H9 (cell line): ENCODE results near the gene IGFLR1. TPM values are rescaled to one million over a fixed set of nuclear protein-coding genes. Genes with fewer than 3 reads are reported as not detected.
A peak's percentile ranks its signal among the peaks of the same experiment; 100 is the strongest.

Experiments
- DNase-seq: peaks from one replicate; pipeline ENCODE4 v3.0.0-alpha.2; 2017
- H2AFZ ChIP-seq: one replicate; pipeline ENCODE4 v1.6.1; 2013; ENCODE audit warnings: mild to moderate bottlenecking, low read length, control low read depth, moderate library complexity
- H2AK5ac ChIP-seq: 2 replicates; pipeline ENCODE4 v1.6.1; 2013; ENCODE audit warnings: low read length, control low read depth, mixed read lengths; ENCODE audit not compliant: insufficient read length
- H2BK120ac ChIP-seq: one replicate; pipeline ENCODE4 v1.6.1; 2013; ENCODE audit warnings: low read depth, mild to moderate bottlenecking, low read length, control low read depth, inconsistent platforms; ENCODE audit not compliant: poor library complexity, severe bottlenecking
- H2BK12ac ChIP-seq: 2 replicates; pipeline ENCODE4 v1.6.1; 2013; ENCODE audit warnings: low read length, control low read depth, mixed read lengths, low read depth; ENCODE audit not compliant: insufficient read length
- H2BK15ac ChIP-seq: 2 replicates; pipeline ENCODE4 v1.6.1; 2013; ENCODE audit warnings: low read depth, low read length, control low read depth
- H2BK20ac ChIP-seq: one replicate; pipeline ENCODE4 v1.6.1; 2013; ENCODE audit warnings: low read depth, mild to moderate bottlenecking, low read length, control low read depth, inconsistent platforms; ENCODE audit not compliant: poor library complexity, severe bottlenecking
- H2BK5ac ChIP-seq: 2 replicates; pipeline ENCODE4 v1.6.1; 2013; ENCODE audit warnings: low read length, control low read depth, mixed read lengths; ENCODE audit not compliant: insufficient read length
- H3K14ac ChIP-seq: 2 replicates; pipeline ENCODE4 v1.6.1; 2013; ENCODE audit warnings: low read length, control low read depth; ENCODE audit not compliant: insufficient read depth
- H3K18ac ChIP-seq: 2 replicates; pipeline ENCODE4 v1.6.1; 2013; ENCODE audit warnings: low read depth, mild to moderate bottlenecking, mixed read lengths, low read length, control low read depth; ENCODE audit not compliant: insufficient read length
- H3K23ac ChIP-seq: 2 replicates; pipeline ENCODE4 v1.6.1; 2013; ENCODE audit warnings: low read length, control low read depth, mixed read lengths, low read depth; ENCODE audit not compliant: insufficient read length
- H3K23me2 ChIP-seq: 2 replicates; pipeline ENCODE4 v1.6.1; 2013; ENCODE audit warnings: low read depth, mild to moderate bottlenecking, mixed read lengths, low read length, control low read depth; ENCODE audit not compliant: insufficient read length, poor library complexity, severe bottlenecking
- H3K27ac ChIP-seq: 2 replicates; pipeline ENCODE4 v1.5.1; 2013; ENCODE audit warnings: low read length, control low read depth, mixed read lengths, low read depth; ENCODE audit not compliant: insufficient read length
- H3K27me3 ChIP-seq: 2 replicates; pipeline ENCODE4 v1.6.1; 2013; ENCODE audit warnings: low read length, control low read depth, inconsistent platforms; ENCODE audit not compliant: insufficient read depth
- H3K4ac ChIP-seq: 2 replicates; pipeline ENCODE4 v1.6.1; 2013; ENCODE audit warnings: low read depth, mild to moderate bottlenecking, control low read depth, inconsistent platforms, low read length, moderate library complexity
- H3K4me1 ChIP-seq: 2 replicates; pipeline ENCODE4 v1.6.1; 2013; ENCODE audit warnings: low read length, control low read depth, inconsistent platforms; ENCODE audit not compliant: insufficient read depth
- H3K4me2 ChIP-seq: 2 replicates; pipeline ENCODE4 v1.6.1; 2013; ENCODE audit warnings: low read length, control low read depth, mixed read lengths; ENCODE audit not compliant: insufficient read length, insufficient read depth
- H3K56ac ChIP-seq: 2 replicates; pipeline ENCODE4 v1.6.1; 2013; ENCODE audit warnings: low read depth, mild to moderate bottlenecking, mixed read lengths, low read length, control low read depth; ENCODE audit not compliant: insufficient read length
- H3K79me1 ChIP-seq: 2 replicates; pipeline ENCODE4 v1.6.1; 2013; ENCODE audit warnings: low read depth, mild to moderate bottlenecking, moderate library complexity, low read length, control low read depth, inconsistent platforms; ENCODE audit not compliant: insufficient read depth, poor library complexity, severe bottlenecking
- H3K79me2 ChIP-seq: 2 replicates; pipeline ENCODE4 v1.6.1; 2013; ENCODE audit warnings: low read length, control low read depth, inconsistent platforms; ENCODE audit not compliant: insufficient read depth
- H3K9ac ChIP-seq: 2 replicates; pipeline ENCODE4 v1.6.1; 2013; ENCODE audit warnings: low read length, control low read depth, mixed read lengths; ENCODE audit not compliant: insufficient read length; ENCODE audit errors: extremely low read depth
- H3K9me3 ChIP-seq: one replicate; pipeline ENCODE4 v1.6.1; 2013; ENCODE audit warnings: low read depth, low read length, inconsistent platforms; ENCODE audit not compliant: control insufficient read depth
- H3T11ph ChIP-seq: one replicate; pipeline ENCODE4 v1.6.1; 2013; ENCODE audit warnings: mild to moderate bottlenecking, low read length, control low read depth, inconsistent platforms
- H4K20me1 ChIP-seq: one replicate; pipeline ENCODE4 v1.6.1; 2013; ENCODE audit not compliant: control insufficient read depth, insufficient read length, insufficient read depth
- H4K5ac ChIP-seq: 2 replicates; pipeline ENCODE4 v1.6.1; 2013; ENCODE audit warnings: low read depth, mild to moderate bottlenecking, mixed read lengths, low read length, control low read depth; ENCODE audit not compliant: insufficient read length
- H4K8ac ChIP-seq: replicated peaks from 2 replicates; pipeline ENCODE4 v1.6.1; 2013; ENCODE audit warnings: low read length, control low read depth, mixed read lengths, low read depth; ENCODE audit not compliant: insufficient read length
- H4K91ac ChIP-seq: 2 replicates; pipeline ENCODE4 v1.6.1; 2013; ENCODE audit warnings: low read depth, mild to moderate bottlenecking, moderate library complexity, mixed read lengths, low read length, control low read depth; ENCODE audit not compliant: insufficient read length
- H3K27ac Mint-ChIP-seq, 3 experiments: 2 replicates in 2 of 3; 3 replicates in 1 of 3; pipeline ENCODE4 v1.8.0; 2020 to 2021; ENCODE audit warnings: mixed read lengths in 3 of 3, mild to moderate bottlenecking in 1 of 3, moderate library complexity in 1 of 3
- H3K27me3 Mint-ChIP-seq: 2 replicates; pipeline ENCODE4 v1.8.0; 2021; ENCODE audit warnings: low read depth, mild to moderate bottlenecking, moderate library complexity, mixed read lengths
- H3K36me3 Mint-ChIP-seq, 3 experiments: 2 replicates in 2 of 3; 3 replicates in 1 of 3; pipeline ENCODE4 v1.8.0; 2020 to 2021; ENCODE audit warnings: low read depth in 3 of 3, mixed read lengths in 3 of 3; ENCODE audit not compliant: insufficient read depth in 1 of 3
- H3K4me1 Mint-ChIP-seq, 2 experiments: 2 replicates each; pipeline ENCODE4 v1.8.0; 2020; ENCODE audit warnings: mixed read lengths in 2 of 2
- H3K4me3 Mint-ChIP-seq, 2 experiments: 2 replicates in 1 of 2; 3 replicates in 1 of 2; pipeline ENCODE4 v1.8.0; 2020 to 2021; ENCODE audit warnings: mild to moderate bottlenecking in 2 of 2, mixed read lengths in 2 of 2, moderate library complexity in 1 of 2
- H3K9me3 Mint-ChIP-seq, 2 experiments: 2 replicates in 1 of 2; 3 replicates in 1 of 2; pipeline ENCODE4 v1.8.0; 2020; ENCODE audit warnings: mild to moderate bottlenecking in 2 of 2, mixed read lengths in 2 of 2, moderate library complexity in 1 of 2
- CTCF ChIP-seq: fragments of 200-600 bp; sonication (generic); conservative IDR thresholded peaks from 3 replicates; pipeline ENCODE4 v1.8.0; 2021; ENCODE audit warnings: antibody characterized with exemption, mild to moderate bottlenecking
- WGBS: extraction: QIAGEN DNeasy Blood & Tissue Kit; methylation state at CpG from one replicate; pipeline ENCODE4 v1.1.7; 2013; ENCODE audit warnings: missing lambda C conversion rate, low lambda C conversion rate, mixed read lengths; ENCODE audit not compliant: insufficient read length; ENCODE audit errors: extremely low coverage; 5-methylcytosine and 5-hydroxymethylcytosine counted together
- total RNA-seq: library from RNA; stranded (reverse); gene quantifications from 2 replicates; pipeline ENCODE4 v1.2.1, GENCODE V29; 2021

IGFLR1 gene
- total RNA-seq, 1 experiment from 2014 or later, result 2.9 TPM

- Histone ChIP-seq H2AFZ (no peak overlapping the region), H4K8ac (no peak overlapping the region), H3K23me2 (no peaks in the 10 kb centered on the region), H3K27ac (no peak overlapping the region), H3K27me3 (no peaks in the 10 kb centered on the region; the same call in 1 of the 2 replicates), H3K4me2 (no peak overlapping the region), H3T11ph (no peak overlapping the region), H2BK12ac (no peak overlapping the region), H3K79me1 (no peaks in the 10 kb centered on the region), H3K4me1 (no peaks in the 10 kb centered on the region), H3K14ac (no peak overlapping the region), H3K18ac (no peak overlapping the region), H3K56ac (no peak overlapping the region), H2BK120ac (no peak overlapping the region), H2AK5ac (no peak overlapping the region), H4K5ac (no peak overlapping the region), H3K9me3 (no peaks in the 10 kb centered on the region), H4K91ac (no peak overlapping the region), H3K23ac (no peak overlapping the region), H2BK20ac (no peak overlapping the region), H3K9ac (no peak overlapping the region), H3K4ac (no peak overlapping the region), H4K20me1 (peaks cover 3% of the 10 kb centered on the region), H3K79me2 (no peaks in the 10 kb centered on the region), H2BK5ac (no peak overlapping the region), H2BK15ac (no peak overlapping the region)
- peak overlapping the region in 1 of 3 experiments; percentile 52; a peak in 1 of 7 replicates for H3K27ac Mint-ChIP-seq
- peaks cover 3 to 8% of the 10 kb centered on the region in 2 experiments; a peak in 3 of 4 replicates for H3K4me1 Mint-ChIP-seq
- TF ChIP-seq CTCF, result peak; percentile 20; the same call in 1 of the 3 replicates
- DNase-seq, result no peak
- WGBS, result no CpG with 5 or more reads among the region's 20 CpGs
- no peak overlapping the region for H3K4me3 Mint-ChIP-seq
- no peaks in the 10 kb centered on the region; a peak in 1 of 7 replicates for H3K36me3 Mint-ChIP-seq
- no peaks in the 10 kb centered on the region for H3K9me3 Mint-ChIP-seq
- peaks cover 16% of the 10 kb centered on the region for H3K27me3 Mint-ChIP-seq
These were observed 48.9 kb upstream of the IGFLR1 start for GRCh38 chr19:35790981-35791813.
